Smooth muscle cell (in vitro differentiated cells): ENCODE data around the gene CXCR5. TPM values are rescaled to one million over a fixed set of nuclear protein-coding genes. Genes with fewer than 3 reads are reported as not detected.
A peak's percentile ranks its signal among the peaks of the same experiment; 100 is the strongest.

Source experiments
- DNase-seq: peaks from one replicate; lab custom pipeline; 2025; ENCODE audit not compliant: unreplicated experiment; lab: John Stamatoyannopoulos, UW
- H2AFZ ChIP-seq: fragments of 200-600 bp; sonication (generic); 2 replicates; pipeline ENCODE4 v1.6.0; 2016; ENCODE audit warnings: antibody characterized with exemption, low read depth, mild to moderate bottlenecking
- H3F3A ChIP-seq: fragments of 200-600 bp; sonication (generic); 2 replicates; pipeline ENCODE4 v1.6.0; 2017; ENCODE audit warnings: antibody characterized with exemption, low read depth
- H3K27ac ChIP-seq: fragments of 200-600 bp; sonication (generic); 2 replicates; pipeline ENCODE4 v1.5.1; 2016; ENCODE audit warnings: low read depth, mild to moderate bottlenecking
- H3K27me3 ChIP-seq: fragments of 200-600 bp; sonication (generic); 2 replicates; pipeline ENCODE4 v1.6.1; 2016; ENCODE audit warnings: low read depth, mild to moderate bottlenecking
- H3K36me3 ChIP-seq: fragments of 200-600 bp; sonication (generic); 2 replicates; pipeline ENCODE4 v1.5.1; 2016; ENCODE audit warnings: low read depth
- H3K4me1 ChIP-seq: fragments of 200-600 bp; sonication (generic); 2 replicates; pipeline ENCODE4 v1.5.1; 2016; ENCODE audit warnings: low read depth
- H3K4me2 ChIP-seq: fragments of 200-600 bp; sonication (generic); 2 replicates; pipeline ENCODE4 v1.6.0; 2016; ENCODE audit warnings: mild to moderate bottlenecking
- H3K4me3 ChIP-seq: fragments of 200-600 bp; sonication (generic); 2 replicates; pipeline ENCODE4 v1.5.1; 2016; ENCODE audit warnings: mild to moderate bottlenecking
- H3K79me2 ChIP-seq: fragments of 200-600 bp; sonication (generic); 2 replicates; pipeline ENCODE4 v1.6.0; 2016; ENCODE audit warnings: low read depth, mild to moderate bottlenecking
- H3K9ac ChIP-seq: fragments of 200-600 bp; sonication (generic); 2 replicates; pipeline ENCODE4 v1.6.0; 2016; ENCODE audit warnings: low read depth
- H3K9me3 ChIP-seq: fragments of 200-600 bp; sonication (generic); replicated peaks from 2 replicates; pipeline ENCODE4 v1.5.1; 2016; ENCODE audit warnings: low read depth
- H4K20me1 ChIP-seq: fragments of 200-600 bp; sonication (generic); 2 replicates; pipeline ENCODE4 v1.6.0; 2016; ENCODE audit warnings: low read depth
- WGBS: methylation state at CpG from one replicate; pipeline ENCODE4 v1.1.7; 2016; ENCODE audit warnings: low lambda C conversion rate; 5-methylcytosine and 5-hydroxymethylcytosine counted together
- polyA plus RNA-seq: library from polyadenylated mRNA; unstranded; fragments of >200 nt; fragmentation: Nextera tagmentation; extraction: Ambion mirVana; gene quantifications from 2 replicates; pipeline ENCODE4 v1.2.1, GENCODE V29; 2016
- total RNA-seq: library from RNA; depleted of rRNA; stranded (reverse); fragments of >200 nt; gene quantifications from 2 replicates; pipeline ENCODE4 v1.2.3, GENCODE V29; 2014
- TF ChIP-seq, protein P1 (sequence below): fragments of 200-600 bp; sonication (generic); IDR thresholded peaks from 2 replicates; pipeline ENCODE4 v1.5.1; 2017; ENCODE audit warnings: borderline replicate concordance, mild to moderate bottlenecking, antibody characterized with exemption; ENCODE audit not compliant: insufficient read depth, poor library complexity, severe bottlenecking

CXCR5 gene
- total and polyA plus RNA-seq, 2 experiments from 2014 or later, result not detected

- peak overlapping the region; percentile 14 for H3K4me3 ChIP-seq
- no peak overlapping the region for H2AFZ ChIP-seq
- peak overlapping the region; percentile 97 for H3K9ac ChIP-seq
- TF ChIP-seq, protein P1, sequence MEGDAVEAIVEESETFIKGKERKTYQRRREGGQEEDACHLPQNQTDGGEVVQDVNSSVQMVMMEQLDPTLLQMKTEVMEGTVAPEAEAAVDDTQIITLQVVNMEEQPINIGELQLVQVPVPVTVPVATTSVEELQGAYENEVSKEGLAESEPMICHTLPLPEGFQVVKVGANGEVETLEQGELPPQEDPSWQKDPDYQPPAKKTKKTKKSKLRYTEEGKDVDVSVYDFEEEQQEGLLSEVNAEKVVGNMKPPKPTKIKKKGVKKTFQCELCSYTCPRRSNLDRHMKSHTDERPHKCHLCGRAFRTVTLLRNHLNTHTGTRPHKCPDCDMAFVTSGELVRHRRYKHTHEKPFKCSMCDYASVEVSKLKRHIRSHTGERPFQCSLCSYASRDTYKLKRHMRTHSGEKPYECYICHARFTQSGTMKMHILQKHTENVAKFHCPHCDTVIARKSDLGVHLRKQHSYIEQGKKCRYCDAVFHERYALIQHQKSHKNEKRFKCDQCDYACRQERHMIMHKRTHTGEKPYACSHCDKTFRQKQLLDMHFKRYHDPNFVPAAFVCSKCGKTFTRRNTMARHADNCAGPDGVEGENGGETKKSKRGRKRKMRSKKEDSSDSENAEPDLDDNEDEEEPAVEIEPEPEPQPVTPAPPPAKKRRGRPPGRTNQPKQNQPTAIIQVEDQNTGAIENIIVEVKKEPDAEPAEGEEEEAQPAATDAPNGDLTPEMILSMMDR, result no peak
- peaks cover 33% of the 10 kb centered on the region for H4K20me1 ChIP-seq
- H3K9me3 ChIP-seq, result no peaks in the 10 kb centered on the region
- peak overlapping the region; percentile 100 for H3K27ac ChIP-seq
- peaks cover 92% of the 10 kb centered on the region for H3K4me1 ChIP-seq
- peak overlapping the region; percentile 91 for H3K4me2 ChIP-seq
- peak; percentile 65 for DNase-seq
- H3K36me3 ChIP-seq, result no peaks in the 10 kb centered on the region
- 3% methylated on average over 13 of the region's 14 CpGs for WGBS
- peaks cover 56% of the 10 kb centered on the region for H3K79me2 ChIP-seq
- no peaks in the 10 kb centered on the region for H3K27me3 ChIP-seq
- peaks cover 67% of the 10 kb centered on the region for H3F3A ChIP-seq
These were observed 34.5 kb downstream of the CXCR5 start for GRCh38 chr11:118918128-118918685.

- TF ChIP-seq, protein P1, result no peak
- Histone ChIP-seq H4K20me1 (peaks cover 38% of the 10 kb centered on the region), H2AFZ (no peak overlapping the region), H3K4me3 (peak overlapping the region; percentile 82), H3K36me3 (no peaks in the 10 kb centered on the region), H3K9ac (peak overlapping the region; percentile 97), H3F3A (peaks cover 65% of the 10 kb centered on the region), H3K79me2 (peaks cover 56% of the 10 kb centered on the region), H3K9me3 (no peaks in the 10 kb centered on the region), H3K4me2 (peak overlapping the region; percentile 91), H3K27ac (peak overlapping the region; percentile 100), H3K27me3 (no peaks in the 10 kb centered on the region), H3K4me1 (peaks cover 91% of the 10 kb centered on the region)
- 3% methylated on average over 12 of the region's 13 CpGs for WGBS
- DNase-seq, result no peak
These were observed 35.1 kb downstream of the CXCR5 start for GRCh38 chr11:118918686-118919280.

- peak; percentile 58 for DNase-seq
- peaks cover 53% of the 10 kb centered on the region for H4K20me1 ChIP-seq
- H2AFZ ChIP-seq, result no peak overlapping the region
These were observed 37.6 kb downstream of the CXCR5 start for GRCh38 chr11:118921121-118921928.

More at GRCh38 chr11:118921121-118921928, 37.6 kb downstream of the CXCR5 start:
- peak overlapping the region; percentile 84 for H3K9ac ChIP-seq
- peaks cover 71% of the 10 kb centered on the region for H3K4me1 ChIP-seq
- no peaks in the 10 kb centered on the region for H3K27me3 ChIP-seq
- H3K4me3 ChIP-seq, result peak overlapping the region; percentile 82
- no peaks in the 10 kb centered on the region for H3K36me3 ChIP-seq
- H3K4me2 ChIP-seq, result peak overlapping the region; percentile 91
- TF ChIP-seq, protein P1, result no peak
- H3K79me2 ChIP-seq, result peaks cover 46% of the 10 kb centered on the region
- peak overlapping the region; percentile 100 for H3K27ac ChIP-seq
- 4% methylated on average over 13 of the region's 13 CpGs for WGBS
- H3F3A ChIP-seq, result peaks cover 46% of the 10 kb centered on the region
- H3K9me3 ChIP-seq, result no peaks in the 10 kb centered on the region
